GOT3 (cell line): ENCODE results near the gene AKAP1.

Experiments used
- DNase-seq: peaks from one replicate; lab custom pipeline; 2025; ENCODE audit warnings: mixed read lengths; lab: John Stamatoyannopoulos, UW

Gene AKAP1

GRCh38 chr17:57106107-57106835 lies 21.2 kb downstream of the AKAP1 start:
- DNase-seq = no peak

GRCh38 chr17:57106836-57107497 lies 21.9 kb downstream of the AKAP1 start:
- DNase-seq = no peak

GRCh38 chr17:57107498-57108101 lies 22.6 kb downstream of the AKAP1 start:
- no peak for DNase-seq

GRCh38 chr17:57108671-57109392 lies 23.8 kb downstream of the AKAP1 start:
- no peak for DNase-seq

- no peak for DNase-seq
Measured at GRCh38 chr17:57109393-57110151, 24.5 kb downstream of the AKAP1 start.

- DNase-seq = no peak
Measured at GRCh38 chr17:57110152-57110542, 25.1 kb downstream of the AKAP1 start.

- no peak for DNase-seq
Measured at GRCh38 chr17:57110579-57111325, 25.7 kb downstream of the AKAP1 start.

GRCh38 chr17:57111386-57111785 lies 26.3 kb downstream of the AKAP1 start:
- no peak for DNase-seq

- no peak for DNase-seq
Measured at GRCh38 chr17:57113011-57113410, 28.0 kb downstream of the AKAP1 start.

GRCh38 chr17:57113656-57114055 lies 28.6 kb downstream of the AKAP1 start:
- DNase-seq = no peak

GRCh38 chr17:57114085-57114673 lies 29.1 kb downstream of the AKAP1 start:
- DNase-seq = no peak

- DNase-seq = no peak
Measured at GRCh38 chr17:57115377-57115776, 30.3 kb downstream of the AKAP1 start.

GRCh38 chr17:57115916-57116315 lies 30.9 kb downstream of the AKAP1 start:
- no peak for DNase-seq

- DNase-seq = no peak
Measured at GRCh38 chr17:57117798-57118197, 32.8 kb downstream of the AKAP1 start.

GRCh38 chr17:57120814-57121213 lies 35.8 kb downstream of the AKAP1 start:
- no peak for DNase-seq

- DNase-seq = no peak
Measured at GRCh38 chr17:57121308-57122042, 36.4 kb downstream of the AKAP1 start.

- no peak for DNase-seq
Measured at GRCh38 chr17:57124053-57124452, 39.0 kb downstream of the AKAP1 start.

GRCh38 chr17:57125406-57125805 lies 40.4 kb downstream of the AKAP1 start:
- no peak for DNase-seq

GRCh38 chr17:57125866-57126265 lies 40.8 kb downstream of the AKAP1 start:
- no peak for DNase-seq
